K562 (cell line): ENCODE results near the gene AGL. TPM values are rescaled to one million over a fixed set of nuclear protein-coding genes. Genes with fewer than 3 reads are reported as not detected.
"Not testable (repeated sequence)": the region's sequence is repeated elsewhere in the genome, so short reads cannot be mapped to it uniquely, and the experiment has no call there.

Experiments used
- ATAC-seq: fragments of 200-7000 bp; cut with Tn5 transposase; 3 replicates; pipeline ENCODE4 v1.9.1; 2020; ENCODE audit warnings: moderate library complexity
- BruUV-seq: library from RNA; stranded (reverse); fragments of 400-500 nt; replicated peaks from 2 replicates; lab custom pipeline; 2021; lab: Mats Ljungman, UMichigan
- CTCF ChIA-PET: fragments of 300-600 bp; formaldehyde crosslinking; extraction: SDS; loops from one replicate; lab custom pipeline; 2021; ENCODE audit warnings: low intra/inter-chr PET ratio; lab: Yijun Ruan, JAX
- POLR2A ChIA-PET: fragments of 300-600, 350-650 bp; sonication (Branson Sonifier 250); formaldehyde crosslinking; extraction: SDS; loops from one replicate; lab custom pipeline; 2021; ENCODE audit warnings: antibody characterized with exemption, inconsistent platforms; lab: Yijun Ruan, JAX
- DNase-seq, 4 experiments: peaks; one replicate each; pipeline versions ENCODE4 v3.0.0 to v3.0.0-alpha.2; 2011 to 2018; ENCODE audit warnings: low spot score in 3 of 4, mixed read lengths in 3 of 4; ENCODE audit errors: extremely low read depth in 1 of 4
- FAIRE-seq: peaks from 2 replicates; lab custom pipeline; 2011; peaks lifted over from hg19 to GRCh38; lab: Jason Lieb, UNC
- H2AFZ ChIP-seq: 2 replicates; pipeline ENCODE4 v1.6.0; 2011; ENCODE audit warnings: low read depth, low read length, control low read depth, inconsistent platforms
- H3K27ac ChIP-seq: fragments of 200-600 bp; 3 replicates; pipeline ENCODE4 v1.8.0; 2011; ENCODE audit warnings: low read depth, mild to moderate bottlenecking, control low read depth, inconsistent platforms, low read length, moderate library complexity, mixed read lengths; ENCODE audit errors: extremely low read depth
- H3K27me3 ChIP-seq, 2 experiments: fragments of 300-600 bp in 1 of 2; 2 replicates in 1 of 2; 3 replicates in 1 of 2; pipeline versions ENCODE4 v1.6.0 to v1.8.0; 2011; ENCODE audit warnings: inconsistent platforms in 2 of 2, low read length in 2 of 2, mild to moderate bottlenecking in 1 of 2, mixed read lengths in 1 of 2, moderate library complexity in 1 of 2; ENCODE audit not compliant: control insufficient read depth in 2 of 2, insufficient read depth in 2 of 2
- H3K36me3 ChIP-seq: fragments of 300-600 bp; 3 replicates; pipeline ENCODE4 v1.8.0; 2011; ENCODE audit warnings: mild to moderate bottlenecking, low read length, inconsistent platforms; ENCODE audit not compliant: control insufficient read depth, insufficient read depth
- H3K4me1 ChIP-seq, 2 experiments: fragments of 200-600 bp in 1 of 2; replicated peaks in 1 of 2; 2 replicates in 1 of 2; 3 replicates in 1 of 2; pipeline versions ENCODE4 v1.5.1 to v1.8.0; 2011; ENCODE audit warnings: inconsistent platforms in 2 of 2, low read length in 2 of 2, mild to moderate bottlenecking in 1 of 2, mixed read lengths in 1 of 2, moderate library complexity in 1 of 2; ENCODE audit not compliant: control insufficient read depth in 2 of 2, insufficient read depth in 2 of 2
- H3K4me2 ChIP-seq: 2 replicates; pipeline ENCODE4 v1.6.1; 2011; ENCODE audit warnings: low read length, control low read depth, inconsistent platforms, mixed read lengths; ENCODE audit not compliant: insufficient read depth
- H3K4me3 ChIP-seq: fragments of 200-600 bp; sonication (generic), shearing (Covaris generic); 2 replicates; pipeline ENCODE4 v1.5.1; 2016; ENCODE audit warnings: control low read depth, inconsistent platforms
- H3K79me2 ChIP-seq: fragments of 200-600 bp; 3 replicates; pipeline ENCODE4 v1.8.0; 2011; ENCODE audit warnings: low read length, inconsistent platforms; ENCODE audit not compliant: control insufficient read depth, insufficient read depth
- H3K9ac ChIP-seq, 2 experiments: 2 replicates each; pipeline versions ENCODE4 v1.6.0 to v1.6.1; 2011; ENCODE audit warnings: low read depth in 2 of 2, low read length in 2 of 2, control low read depth in 1 of 2, inconsistent platforms in 1 of 2, mild to moderate bottlenecking in 1 of 2, mixed read lengths in 1 of 2; ENCODE audit not compliant: insufficient read depth in 1 of 2
- H3K9me1 ChIP-seq: one replicate; pipeline ENCODE4 v1.6.0; 2011; ENCODE audit warnings: inconsistent platforms, mild to moderate bottlenecking, low read length, moderate library complexity; ENCODE audit not compliant: control insufficient read depth, insufficient read depth
- H3K9me3 ChIP-seq: replicated peaks from 2 replicates; pipeline ENCODE4 v1.5.1; 2011; ENCODE audit warnings: low read depth, low read length, inconsistent platforms; ENCODE audit not compliant: control insufficient read depth, insufficient read depth
- H4K20me1 ChIP-seq: replicated peaks from 2 replicates; pipeline ENCODE4 v1.6.1; 2011; ENCODE audit warnings: low read length, inconsistent platforms, mixed read lengths; ENCODE audit not compliant: control insufficient read depth, insufficient read depth
- MTA2 ChIP-seq: fragments of 450-650 bp; IDR thresholded peaks from 2 replicates; pipeline ENCODE4 v1.6.1; 2016; ENCODE audit warnings: low read depth
- PCBP2 ChIP-seq: fragments of 200-400 bp; formaldehyde crosslinking; IDR thresholded peaks from 2 replicates; pipeline ENCODE4 v1.6.1; 2018; ENCODE audit warnings: low read length, low read depth, mild to moderate bottlenecking, moderate library complexity; ENCODE audit not compliant: poor library complexity, severe bottlenecking
- WGBS: fragments of 100-300 bp; shearing (Covaris generic); methylation state at CpG from one replicate; pipeline ENCODE4 v1.1.6; 2016; ENCODE audit warnings: low coverage, mixed read lengths; ENCODE audit not compliant: insufficient coverage; ENCODE audit errors: missing lambda C conversion rate; 5-methylcytosine and 5-hydroxymethylcytosine counted together
- in situ Hi-C: fragments of 300-500 bp; cut with MboI; formaldehyde crosslinking; loops from 4 replicates; pipeline ENCODE4 v1.15.0; 2018; ENCODE audit warnings: inconsistent platforms, mixed read lengths
- intact Hi-C: fragments of 100-400 bp; cut with micrococcal nuclease; formaldehyde crosslinking; loops from 2 replicates; pipeline ENCODE4 v1.14.2; 2022
- polyA plus RNA-seq, 8 experiments: library from polyadenylated mRNA; depleted of rRNA in 4 of 8; stranded (reverse) in 5 of 8; unstranded in 3 of 8; fragments of >200 nt; fragmentation: Nextera tagmentation in 2 of 8; fragmentation: Illumina TruSeq in 1 of 8; extraction: Ambion mirVana in 2 of 8; extraction: Trizol in 1 of 8; gene quantifications; 2 replicates each; pipeline versions ENCODE4 v1.2.1 to v1.2.3, GENCODE V29; 2011 to 2014; ENCODE audit warnings: inconsistent platforms in 1 of 8, missing spikeins in 1 of 8
- total RNA-seq, 7 experiments: library from RNA; depleted of rRNA in 6 of 7; stranded (reverse); fragments of >200 nt in 6 of 7; fragmentation: Illumina TruSeq in 2 of 7; extraction: Trizol in 2 of 7; gene quantifications; 2 replicates each; pipeline versions ENCODE4 v1.2.1 to v1.2.3, GENCODE V29; 2011 to 2021; ENCODE audit warnings: low replicate concordance in 1 of 7

The AGL gene
- total and polyA plus RNA-seq, 9 of the 15 experiments (the other 6 are each of a cell fraction or from before 2014, with no cell fraction given) = 6.3 to 20.4 (median 12.4) TPM

- WGBS = no CpG with 5 or more reads among the region's 1 CpG
- no peak for ATAC-seq
- Histone ChIP-seq H2AFZ (no peak overlapping the region), H3K36me3 (peaks cover 21% of the 10 kb centered on the region), H4K20me1 (no peaks in the 10 kb centered on the region), H3K4me3 (no peak overlapping the region), H3K27me3 (no peaks in the 10 kb centered on the region), H3K9me3 (no peaks in the 10 kb centered on the region), H3K9me1 (no peaks in the 10 kb centered on the region), H3K4me1 (peaks cover 0 to 4% of the 10 kb centered on the region in 2 experiments; a peak in 1 of 5 replicates), H3K27ac (no peak overlapping the region), H3K9ac (no peak overlapping the region), H3K79me2 (peaks cover 12% of the 10 kb centered on the region), H3K4me2 (no peak overlapping the region)
- ChIA-PET CTCF (no interaction called here), POLR2A (no interaction called here)
- no peak for FAIRE-seq
- TF ChIP-seq MTA2 (no peak), PCBP2 (peak; percentile 85)
- no peak for DNase-seq
- intact Hi-C loops (no loop called here), in situ Hi-C loops (no loop called here)
- BruUV-seq = no TSS peak
Observed at GRCh38 chr1:99855914-99856450, 5.8 kb downstream of the AGL start.

- FAIRE-seq, in situ Hi-C loops, H3K27ac ChIP-seq, H3K79me2 ChIP-seq, intact Hi-C loops, POLR2A ChIA-PET, H3K4me1 ChIP-seq, H3K9me1 ChIP-seq, H3K27me3 ChIP-seq, ATAC-seq, H4K20me1 ChIP-seq, H3K9ac ChIP-seq, DNase-seq, CTCF ChIA-PET, H3K4me3 ChIP-seq, H2AFZ ChIP-seq, H3K4me2 ChIP-seq, H3K9me3 ChIP-seq, BruUV-seq: not testable (repeated sequence)
- H3K36me3 ChIP-seq = peaks cover 29% of the 10 kb centered on the region
- no CpG with 5 or more reads among the region's 33 CpGs for WGBS
Observed at GRCh38 chr1:99857041-99857440, 6.9 kb downstream of the AGL start.
